Stimulated activated CD4-positive, alpha-beta T cell treated with anti-CD3 and anti-CD28 coated beads, TNF-alpha, amount 100 ng/mL, for 4 hours (primary cell): ENCODE results near the gene PDE6C.

ENCODE experiments used
- DNase-seq, 3 experiments: peaks; one replicate each; pipeline ENCODE4 v3.0.0-alpha.2; 2020; ENCODE audit warnings: low read depth in 3 of 3

Gene PDE6C

GRCh38 chr10:93594518-93594917 lies 17.8 kb upstream of the PDE6C start:
- no peak for DNase-seq

DNA sequence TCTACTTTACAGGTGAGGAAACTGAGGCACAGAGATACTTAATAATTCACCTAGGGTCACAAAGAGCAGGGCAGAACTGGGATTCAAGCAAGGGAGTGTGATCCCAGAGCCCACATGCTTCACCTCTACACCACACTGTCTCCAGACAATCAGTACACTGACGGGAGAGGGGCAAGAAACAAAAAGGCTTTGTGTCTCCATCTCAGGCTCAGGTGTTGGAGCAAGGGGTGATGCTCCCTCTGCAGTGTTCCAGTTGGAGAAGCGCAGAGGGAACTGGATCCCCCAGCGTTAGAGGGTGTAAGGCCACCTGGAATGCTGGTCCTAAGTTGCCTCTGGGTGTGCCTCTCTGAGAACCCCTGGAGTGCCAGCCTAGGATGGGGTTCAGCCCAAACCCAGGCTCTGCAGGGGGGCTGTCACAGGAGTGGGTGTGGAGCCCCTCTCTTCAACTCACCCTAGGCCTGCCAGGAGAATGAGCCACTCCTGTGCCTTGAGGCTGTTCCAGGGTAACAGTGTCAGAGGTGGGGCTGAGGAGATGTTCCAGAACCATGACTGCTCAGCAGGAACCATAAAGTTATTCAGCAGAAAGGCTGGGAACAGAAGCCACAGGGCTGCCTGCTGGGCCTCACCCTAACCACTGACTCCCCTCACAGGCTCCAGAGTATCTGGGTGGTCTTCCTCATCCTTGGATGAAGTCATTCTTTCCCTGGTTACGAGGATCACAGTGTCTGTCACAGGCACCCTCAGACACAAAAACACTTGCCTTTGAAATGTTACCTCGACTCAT lies 16.8 kb upstream of the PDE6C start:
- no peak for DNase-seq

GRCh38 chr10:93596539-93596938 lies 15.8 kb upstream of the PDE6C start:
- no peak for DNase-seq

- DNase-seq: no peak
Measured at GRCh38 chr10:93597075-93597599, 15.2 kb upstream of the PDE6C start.

- no peak for DNase-seq
Measured at GRCh38 chr10:93598157-93598556, 14.2 kb upstream of the PDE6C start.

GRCh38 chr10:93599335-93599734 lies 13.0 kb upstream of the PDE6C start:
- no peak for DNase-seq

DNA sequence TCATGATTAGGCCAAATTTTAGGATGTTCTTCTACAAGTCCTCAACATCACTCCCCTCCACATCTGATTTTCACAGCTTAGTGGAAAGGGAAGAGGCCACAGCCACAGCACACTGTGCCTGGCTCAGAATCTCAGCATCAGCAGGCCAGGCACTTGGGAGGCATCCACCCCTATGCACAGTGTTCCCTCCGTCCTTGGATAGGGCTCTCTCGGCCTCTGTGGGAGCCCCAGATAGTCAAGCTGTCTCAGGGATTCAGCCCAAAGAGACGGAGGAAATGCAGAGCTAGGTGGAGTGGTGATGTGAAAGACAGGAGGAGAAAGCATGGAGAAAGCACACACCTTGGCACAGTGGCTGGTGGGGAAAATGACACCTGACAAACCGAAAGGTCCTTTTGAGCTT lies 12.6 kb upstream of the PDE6C start:
- DNase-seq: no peak

DNA sequence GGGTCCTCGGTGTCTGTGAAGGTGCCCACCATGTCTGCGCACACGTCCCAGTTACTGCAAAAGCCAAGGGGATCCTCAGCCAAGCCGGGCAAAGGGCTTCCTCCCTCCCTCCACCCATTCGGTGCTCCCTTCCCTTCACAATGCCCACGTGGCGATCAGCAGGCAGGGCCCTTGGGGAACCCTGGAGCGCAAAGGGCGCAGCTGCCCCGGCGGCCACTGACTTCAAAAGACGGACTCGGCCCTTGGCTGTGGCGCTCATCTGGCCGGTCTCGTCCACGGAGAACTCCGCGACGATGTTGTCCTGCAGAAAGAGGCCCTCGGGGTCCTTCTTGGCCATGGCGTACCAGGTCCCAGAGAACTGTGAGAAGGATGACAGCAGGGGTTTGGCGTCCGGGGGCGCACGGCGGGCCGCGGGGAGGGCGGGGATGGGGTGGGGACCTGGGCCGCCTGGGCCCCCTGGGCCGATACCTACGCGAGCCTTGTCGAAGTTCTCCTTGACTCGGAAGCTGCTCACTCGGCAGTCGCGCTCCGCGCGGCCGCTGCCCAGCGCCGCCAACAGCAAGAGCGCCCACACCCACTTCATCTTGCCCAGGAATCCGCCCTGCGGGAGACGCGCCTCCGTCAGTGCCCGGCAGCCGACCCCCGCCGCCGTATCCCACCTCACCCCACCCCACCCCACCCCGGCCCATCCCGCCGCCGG lies 11.7 kb upstream of the PDE6C start:
- no peak for DNase-seq

- no peak for DNase-seq
Measured at GRCh38 chr10:93601146-93601773, 11.1 kb upstream of the PDE6C start, which contains the start of gene RBP4. Gene RBP4, minus strand, starts transcription at chr10:93601235. Its CDS starts 207 bp downstream, at chr10:93601028.

DNA sequence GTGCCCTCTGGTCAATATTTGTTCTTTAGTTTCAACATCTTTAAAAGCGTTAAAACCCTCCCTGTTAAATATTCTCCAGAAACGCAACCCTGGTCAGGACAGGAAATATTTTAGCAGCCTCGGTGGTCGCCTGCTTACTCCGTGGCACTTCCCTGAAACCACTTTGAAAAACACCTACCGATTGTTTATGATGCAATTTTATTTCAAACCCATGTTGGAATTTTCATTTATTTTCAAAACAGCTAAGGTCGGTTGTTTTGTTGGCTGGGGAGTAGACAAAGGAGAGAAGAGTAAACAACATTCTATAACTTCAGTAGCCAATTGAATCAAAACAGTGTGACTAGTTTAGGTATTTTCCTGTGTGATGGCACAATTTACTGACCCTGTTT lies 10.6 kb upstream of the PDE6C start:
- no peak for DNase-seq

GRCh38 chr10:93603023-93603422 lies 9.3 kb upstream of the PDE6C start:
- no peak for DNase-seq

DNA sequence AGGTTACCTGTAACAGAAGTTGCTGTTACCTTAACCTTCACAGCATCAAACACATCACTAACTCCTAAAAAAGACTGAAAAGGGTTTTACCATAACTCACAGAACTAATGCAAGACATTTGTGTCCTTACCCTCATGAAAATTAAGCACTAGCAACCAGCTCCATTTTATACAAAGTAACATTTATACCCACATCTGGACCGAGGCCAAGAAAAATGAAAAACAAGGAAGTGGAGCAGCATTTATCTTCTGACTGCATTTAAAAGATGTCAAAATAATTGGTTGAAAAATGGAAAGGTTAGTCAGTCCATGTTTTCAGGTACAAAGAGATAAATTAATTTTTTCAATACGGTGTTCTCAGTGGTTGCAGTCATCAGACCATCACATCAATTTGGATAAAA lies 8.2 kb upstream of the PDE6C start:
- DNase-seq: no peak

DNA sequence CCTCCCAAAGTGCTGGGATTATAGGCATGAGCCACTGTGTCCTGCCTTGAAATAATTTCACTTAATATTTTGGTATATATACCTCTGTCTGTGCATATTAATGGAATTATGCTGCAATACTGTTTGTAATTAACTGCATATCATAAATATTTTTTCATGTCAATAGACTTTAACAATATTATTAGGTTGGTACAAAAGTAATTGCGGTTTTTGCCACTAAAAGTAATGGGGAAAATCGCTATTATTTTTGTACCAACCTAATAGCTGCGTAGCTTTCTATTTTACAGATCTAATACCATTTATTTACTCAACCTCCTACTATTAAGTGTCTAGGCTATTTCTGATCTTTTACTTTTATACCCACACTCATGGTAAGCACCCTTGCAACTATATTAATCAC lies 3.9 kb upstream of the PDE6C start:
- no peak for DNase-seq

- DNase-seq: no peak
Measured at GRCh38 chr10:93613126-93613525, 789 bp downstream of the PDE6C start.

- no peak for DNase-seq
Measured at GRCh38 chr10:93614101-93614825, 1.9 kb downstream of the PDE6C start.

- no peak for DNase-seq
Measured at GRCh38 chr10:93615576-93616235, 3.4 kb downstream of the PDE6C start.

DNA sequence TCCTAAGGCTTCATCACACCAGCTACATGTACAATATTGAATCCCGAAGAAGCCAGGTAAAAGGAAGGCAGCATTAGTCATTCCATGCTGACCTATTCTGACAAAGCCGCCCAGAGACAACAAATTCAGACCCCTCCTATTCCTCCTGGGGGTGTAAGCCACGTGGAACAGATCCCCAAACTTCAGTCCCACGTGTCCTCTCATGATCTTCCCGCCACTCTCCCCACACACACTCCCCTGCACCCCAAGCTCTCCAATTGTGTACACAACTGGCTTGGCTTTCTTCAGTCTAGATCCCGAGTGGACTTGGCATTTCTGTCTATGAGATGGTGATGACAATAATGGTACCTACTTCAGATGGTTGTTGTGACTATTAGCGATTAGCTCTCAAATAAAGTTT lies 8.6 kb downstream of the PDE6C start:
- DNase-seq: no peak

GRCh38 chr10:93622942-93623341 lies 10.6 kb downstream of the PDE6C start:
- DNase-seq: no peak

DNA sequence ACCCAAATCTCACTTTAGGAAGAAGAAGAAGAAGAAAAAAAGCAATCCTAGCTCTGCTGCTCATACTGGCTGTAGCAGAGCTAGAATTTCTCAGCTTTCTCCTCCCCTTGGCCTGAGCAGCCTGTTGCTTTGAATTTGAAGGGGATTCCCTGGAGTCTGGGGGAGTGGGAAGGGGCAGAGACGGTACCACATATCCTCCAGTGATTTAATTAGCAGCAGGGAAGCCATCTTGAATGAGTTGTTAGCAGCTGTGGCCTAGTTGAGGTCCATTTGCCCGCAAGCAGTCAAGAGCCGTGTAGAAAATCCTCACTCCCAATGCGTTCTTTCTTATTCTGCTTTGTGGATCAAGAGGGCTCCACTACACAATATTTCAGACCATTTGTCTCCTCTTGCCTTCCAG lies 16.5 kb downstream of the PDE6C start:
- DNase-seq: no peak

GRCh38 chr10:93629647-93630305 lies 17.4 kb downstream of the PDE6C start:
- no peak for DNase-seq
